NCI-H146 treated with DMSO at 0.1 percent for 48 hours (cell line): ENCODE measurements around the gene RIC8A.
A peak's percentile ranks its signal among the peaks of the same experiment; 100 is the strongest.

ENCODE experiments used
- DNase-seq: peaks from one replicate; lab custom pipeline; 2025; ENCODE audit not compliant: unreplicated experiment; lab: John Stamatoyannopoulos, UW

The RIC8A gene

GRCh38 chr11:203945-204586 is 3.4 kb upstream of the RIC8A start:
- no peak for DNase-seq

GRCh38 chr11:204587-205109 is 2.9 kb upstream of the RIC8A start:
- no peak for DNase-seq

GRCh38 chr11:205221-206001 is 2.1 kb upstream of the RIC8A start:
- DNase-seq, result no peak

- no peak for DNase-seq
These were observed 1.5 kb upstream of the RIC8A start for GRCh38 chr11:206002-206384.

GRCh38 chr11:206526-207207 is 841 bp upstream of the RIC8A start:
- no peak for DNase-seq

GRCh38 chr11:207863-208180 is 314 bp downstream of the RIC8A start:
- DNase-seq, result no peak

GRCh38 chr11:208181-208916 is 841 bp downstream of the RIC8A start:
- peak; percentile 5 for DNase-seq

GRCh38 chr11:208917-209260 is 1.4 kb downstream of the RIC8A start:
- DNase-seq, result no peak

GRCh38 chr11:209275-210121 is 2.0 kb downstream of the RIC8A start:
- no peak for DNase-seq

GRCh38 chr11:210122-210802 is 2.8 kb downstream of the RIC8A start:
- no peak for DNase-seq

- DNase-seq, result no peak
These were observed 3.3 kb downstream of the RIC8A start for GRCh38 chr11:210803-211180.

- no peak for DNase-seq
These were observed 3.8 kb downstream of the RIC8A start for GRCh38 chr11:211295-211694.

- DNase-seq, result no peak
These were observed 4.2 kb downstream of the RIC8A start for GRCh38 chr11:211741-212140.

GRCh38 chr11:212150-213100 is 4.9 kb downstream of the RIC8A start:
- DNase-seq, result no peak

- no peak for DNase-seq
These were observed 5.6 kb downstream of the RIC8A start for GRCh38 chr11:213111-213510.

GRCh38 chr11:214083-214482 is 6.6 kb downstream of the RIC8A start:
- no peak for DNase-seq

GRCh38 chr11:215581-216037 is 8.1 kb downstream of the RIC8A start:
- DNase-seq, result no peak

- no peak for DNase-seq
These were observed 8.8 kb downstream of the RIC8A start for GRCh38 chr11:216081-216974.
